ENCODE measurements around the gene SDK2.

The SDK2 gene

GRCh38 chr17:73588891-73589290 lies 55.4 kb downstream of the SDK2 start:
- no peak for TF ChIP-seq FOXP2 (optimal IDR thresholded peaks at IDR 0.05; ENCODE audit: borderline replicate concordance, extremely low read depth, extremely low read length, insufficient read depth)
- TF ChIP-seq TAF1 (IDR thresholded peaks at IDR 0.05; ENCODE audit: borderline replicate concordance, insufficient read depth, low read length), result no peak
- TF ChIP-seq SIN3A (IDR thresholded peaks at IDR 0.05; ENCODE audit: borderline replicate concordance, insufficient read depth, low read length), result no peak
- TF ChIP-seq POLR2AphosphoS5 (IDR thresholded peaks at IDR 0.05; ENCODE audit: low read depth, low read length), result no peak
- TF ChIP-seq REST (IDR thresholded peaks at IDR 0.05; ENCODE audit: insufficient read depth in 1 of 2, low read depth in 2 of 2, low read length in 2 of 2), result no peak

- TF ChIP-seq POLR2AphosphoS5 (IDR thresholded peaks at IDR 0.05; ENCODE audit: low read depth, low read length), result no peak
- TF ChIP-seq SIN3A (IDR thresholded peaks at IDR 0.05; ENCODE audit: borderline replicate concordance, insufficient read depth, low read length), result no peak
- TF ChIP-seq FOXP2 (optimal IDR thresholded peaks at IDR 0.05; ENCODE audit: borderline replicate concordance, extremely low read depth, extremely low read length, insufficient read depth), result no peak
- no peak for TF ChIP-seq TAF1 (IDR thresholded peaks at IDR 0.05; ENCODE audit: borderline replicate concordance, insufficient read depth, low read length)
- no peak for TF ChIP-seq REST (IDR thresholded peaks at IDR 0.05; ENCODE audit: insufficient read depth in 1 of 2, low read depth in 2 of 2, low read length in 2 of 2)
Observed at GRCh38 chr17:73588301-73588846, 55.9 kb downstream of the SDK2 start.

- TF ChIP-seq FOXP2 (optimal IDR thresholded peaks at IDR 0.05; ENCODE audit: borderline replicate concordance, extremely low read depth, extremely low read length, insufficient read depth) (peak; percentile 65), REST (IDR thresholded peaks at IDR 0.05; ENCODE audit: insufficient read depth in 1 of 2, low read depth in 2 of 2, low read length in 2 of 2) (peak in 1 of 2 experiments; percentile 58; a peak in 1 of 4 replicates), SIN3A (IDR thresholded peaks at IDR 0.05; ENCODE audit: borderline replicate concordance, insufficient read depth, low read length) (peak; percentile 71; the same call in 1 of the 2 replicates), TAF1 (IDR thresholded peaks at IDR 0.05; ENCODE audit: borderline replicate concordance, insufficient read depth, low read length) (no peak), POLR2AphosphoS5 (IDR thresholded peaks at IDR 0.05; ENCODE audit: low read depth, low read length) (no peak)
Observed at GRCh38 chr17:73586921-73587602, 57.2 kb downstream of the SDK2 start.

- TF ChIP-seq POLR2AphosphoS5 (IDR thresholded peaks at IDR 0.05; ENCODE audit: low read depth, low read length) (peak; percentile 43; the same call in 1 of the 2 replicates), SIN3A (IDR thresholded peaks at IDR 0.05; ENCODE audit: borderline replicate concordance, insufficient read depth, low read length) (0 out of 2 replicates have a peak, but pooled peaks have one; percentile 53), REST (IDR thresholded peaks at IDR 0.05; ENCODE audit: insufficient read depth in 1 of 2, low read depth in 2 of 2, low read length in 2 of 2) (0 out of 4 replicates have a peak, but pooled peaks of 1 of the 2 experiments have one; percentile 8), FOXP2 (optimal IDR thresholded peaks at IDR 0.05; ENCODE audit: borderline replicate concordance, extremely low read depth, extremely low read length, insufficient read depth) (peak; percentile 21), TAF1 (IDR thresholded peaks at IDR 0.05; ENCODE audit: borderline replicate concordance, insufficient read depth, low read length) (no peak)
Observed at GRCh38 chr17:73586275-73586832, 57.9 kb downstream of the SDK2 start.
